HEK293 (cell line): ENCODE measurements around the gene CABP1.

Experiments used
- YY1 ChIP-seq: fragments of 450-650 bp; formaldehyde crosslinking; IDR thresholded peaks from 2 replicates; pipeline ENCODE4 v1.5.1; 2018; ENCODE audit warnings: missing biosample characterization, missing genetic modification characterization
- ZNF121 ChIP-seq: fragments of 450-650 bp; formaldehyde crosslinking; IDR thresholded peaks from 2 replicates; pipeline ENCODE4 v1.5.1; 2016; ENCODE audit warnings: missing biosample characterization, missing genetic modification characterization
- ZNF2 ChIP-seq: fragments of 450-650 bp; formaldehyde crosslinking; IDR thresholded peaks from 2 replicates; pipeline ENCODE4 v1.5.1; 2016; ENCODE audit warnings: missing biosample characterization, missing genetic modification characterization
- ZNF23 ChIP-seq: fragments of 450-650 bp; formaldehyde crosslinking; IDR thresholded peaks from 2 replicates; pipeline ENCODE4 v1.5.1; 2016; ENCODE audit warnings: missing biosample characterization, missing genetic modification characterization, borderline replicate concordance
- ZNF350 ChIP-seq: fragments of 450-650 bp; formaldehyde crosslinking; IDR thresholded peaks from 2 replicates; pipeline ENCODE4 v1.5.0; 2017; ENCODE audit warnings: missing biosample characterization, mild to moderate bottlenecking, missing genetic modification characterization
- ZNF510 ChIP-seq: fragments of 450-650 bp; formaldehyde crosslinking; IDR thresholded peaks from 2 replicates; pipeline ENCODE4 v1.5.1; 2018; ENCODE audit warnings: mild to moderate bottlenecking, missing genetic modification characterization, missing biosample characterization; ENCODE audit not compliant: insufficient replicate concordance
- ZNF513 ChIP-seq: fragments of 450-650 bp; IDR thresholded peaks from 2 replicates; pipeline ENCODE4 v1.5.1; 2018; ENCODE audit warnings: missing biosample characterization, missing genetic modification characterization
- ZNF777 ChIP-seq: fragments of 450-650 bp; formaldehyde crosslinking; IDR thresholded peaks from 2 replicates; pipeline ENCODE4 v1.5.1; 2017; ENCODE audit warnings: missing biosample characterization, missing genetic modification characterization, borderline replicate concordance
- ZSCAN23 ChIP-seq: fragments of 450-650 bp; formaldehyde crosslinking; IDR thresholded peaks from 2 replicates; pipeline ENCODE4 v1.5.1; 2016; ENCODE audit warnings: missing biosample characterization, missing genetic modification characterization
- TF ChIP-seq, protein P1 (sequence below): fragments of 450-650 bp; formaldehyde crosslinking; IDR thresholded peaks from 2 replicates; pipeline ENCODE4 v1.5.1; 2017; ENCODE audit warnings: missing biosample characterization, missing genetic modification characterization

GRCh38 chr12:120650233-120650690 lies 9.8 kb downstream of the CABP1 start:
- TF ChIP-seq ZNF350, result no peak
- TF ChIP-seq ZSCAN23 (tag by site-specific recombination), result no peak
- TF ChIP-seq, protein P1, sequence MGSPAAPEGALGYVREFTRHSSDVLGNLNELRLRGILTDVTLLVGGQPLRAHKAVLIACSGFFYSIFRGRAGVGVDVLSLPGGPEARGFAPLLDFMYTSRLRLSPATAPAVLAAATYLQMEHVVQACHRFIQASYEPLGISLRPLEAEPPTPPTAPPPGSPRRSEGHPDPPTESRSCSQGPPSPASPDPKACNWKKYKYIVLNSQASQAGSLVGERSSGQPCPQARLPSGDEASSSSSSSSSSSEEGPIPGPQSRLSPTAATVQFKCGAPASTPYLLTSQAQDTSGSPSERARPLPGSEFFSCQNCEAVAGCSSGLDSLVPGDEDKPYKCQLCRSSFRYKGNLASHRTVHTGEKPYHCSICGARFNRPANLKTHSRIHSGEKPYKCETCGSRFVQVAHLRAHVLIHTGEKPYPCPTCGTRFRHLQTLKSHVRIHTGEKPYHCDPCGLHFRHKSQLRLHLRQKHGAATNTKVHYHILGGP (tag by site-specific recombination), result no peak
- TF ChIP-seq ZNF23, result no peak
- no peak for TF ChIP-seq ZNF2 (tag by site-specific recombination)
- TF ChIP-seq YY1 (tag by site-specific recombination), result no peak
- no peak for TF ChIP-seq ZNF510 (tag by site-specific recombination)
- no peak for TF ChIP-seq ZNF121 (tag by site-specific recombination)
- no peak for TF ChIP-seq ZNF777
- TF ChIP-seq ZNF513, result no peak
